Mesendoderm (in vitro differentiated cells): ENCODE data around the gene LRRC56.

Experiments
- DNase-seq: peaks from one replicate; pipeline ENCODE4 v3.0.0; 2013
- H2AK5ac ChIP-seq: 2 replicates; pipeline ENCODE4 v1.6.1; 2013; ENCODE audit warnings: low read length, inconsistent platforms
- H2BK120ac ChIP-seq: 2 replicates; pipeline ENCODE4 v1.6.1; 2013; ENCODE audit warnings: low read depth, mild to moderate bottlenecking, low read length, moderate library complexity, mixed read lengths
- H2BK15ac ChIP-seq: replicated peaks from 2 replicates; pipeline ENCODE4 v1.6.1; 2013; ENCODE audit warnings: low read depth, mild to moderate bottlenecking, moderate library complexity
- H2BK5ac ChIP-seq: 2 replicates; pipeline ENCODE4 v1.6.1; 2013; ENCODE audit warnings: low read length, inconsistent platforms
- H3K18ac ChIP-seq: 2 replicates; pipeline ENCODE4 v1.6.1; 2013; ENCODE audit warnings: mild to moderate bottlenecking, low read length, mixed read lengths
- H3K23ac ChIP-seq: one replicate; pipeline ENCODE4 v1.6.1; 2013; ENCODE audit warnings: low read length
- H3K27ac ChIP-seq: 2 replicates; pipeline ENCODE4 v1.5.1; 2013; ENCODE audit warnings: low read depth, mild to moderate bottlenecking, inconsistent platforms, low read length, moderate library complexity
- H3K27me3 ChIP-seq: 2 replicates; pipeline ENCODE4 v1.6.1; 2013; ENCODE audit warnings: low read length, control low read depth, mild to moderate bottlenecking, inconsistent platforms; ENCODE audit not compliant: insufficient read depth, poor library complexity
- H3K36me3 ChIP-seq: 2 replicates; pipeline ENCODE4 v1.6.1; 2013; ENCODE audit warnings: low read length, inconsistent platforms; ENCODE audit not compliant: control insufficient read depth, insufficient read depth
- H3K4ac ChIP-seq: one replicate; pipeline ENCODE4 v1.6.1; 2013; ENCODE audit warnings: low read depth, mild to moderate bottlenecking, low read length, moderate library complexity
- H3K4me1 ChIP-seq: 2 replicates; pipeline ENCODE4 v1.6.1; 2013; ENCODE audit warnings: low read depth, low read length, inconsistent platforms; ENCODE audit not compliant: control insufficient read depth
- H3K4me2 ChIP-seq: 2 replicates; pipeline ENCODE4 v1.6.1; 2013; ENCODE audit warnings: low read length
- H3K4me3 ChIP-seq: 2 replicates; pipeline ENCODE4 v1.5.1; 2013; ENCODE audit warnings: mild to moderate bottlenecking, low read length
- H3K56ac ChIP-seq: one replicate; pipeline ENCODE4 v1.6.1; 2013; ENCODE audit warnings: low read length
- H3K79me1 ChIP-seq: 2 replicates; pipeline ENCODE4 v1.6.1; 2013; ENCODE audit warnings: low read length, inconsistent platforms
- H3K79me2 ChIP-seq: 2 replicates; pipeline ENCODE4 v1.6.1; 2013; ENCODE audit warnings: mild to moderate bottlenecking, low read length; ENCODE audit not compliant: control insufficient read depth, insufficient read depth
- H3K9ac ChIP-seq: 2 replicates; pipeline ENCODE4 v1.6.1; 2013; ENCODE audit warnings: low read length, inconsistent platforms
- H4K5ac ChIP-seq: one replicate; pipeline ENCODE4 v1.6.1; 2013; ENCODE audit warnings: low read length
- H4K8ac ChIP-seq: one replicate; pipeline ENCODE4 v1.6.1; 2013; ENCODE audit warnings: low read depth, mild to moderate bottlenecking, control low read depth, low read length, moderate library complexity
- WGBS: extraction: QIAGEN DNeasy Blood & Tissue Kit; methylation state at CpG from one replicate; pipeline ENCODE4 v1.1.7; 2013; ENCODE audit warnings: low lambda C conversion rate, missing lambda C conversion rate; ENCODE audit not compliant: insufficient coverage; ENCODE audit errors: extremely low coverage; 5-methylcytosine and 5-hydroxymethylcytosine counted together

LRRC56 gene

GRCh38 chr11:584287-584686 is 47.0 kb downstream of the LRRC56 start:
- Histone ChIP-seq H4K8ac (no peak overlapping the region), H3K4ac (no peak overlapping the region), H3K56ac (no peak overlapping the region), H3K79me1 (peaks cover 26% of the 10 kb centered on the region), H3K36me3 (peaks cover 24% of the 10 kb centered on the region), H2BK15ac (no peak overlapping the region), H3K27ac (no peak overlapping the region), H3K27me3 (no peaks in the 10 kb centered on the region), H3K9ac (no peak overlapping the region), H3K79me2 (peaks cover 23% of the 10 kb centered on the region), H3K4me2 (no peak overlapping the region), H3K23ac (no peak overlapping the region), H3K4me3 (no peak overlapping the region), H2BK5ac (no peak overlapping the region), H2BK120ac (no peak overlapping the region), H3K4me1 (no peaks in the 10 kb centered on the region), H3K18ac (no peak overlapping the region), H2AK5ac (no peak overlapping the region), H4K5ac (no peak overlapping the region)
- DNase-seq, result no peak
- no CpG with 5 or more reads among the region's 10 CpGs for WGBS

DNA sequence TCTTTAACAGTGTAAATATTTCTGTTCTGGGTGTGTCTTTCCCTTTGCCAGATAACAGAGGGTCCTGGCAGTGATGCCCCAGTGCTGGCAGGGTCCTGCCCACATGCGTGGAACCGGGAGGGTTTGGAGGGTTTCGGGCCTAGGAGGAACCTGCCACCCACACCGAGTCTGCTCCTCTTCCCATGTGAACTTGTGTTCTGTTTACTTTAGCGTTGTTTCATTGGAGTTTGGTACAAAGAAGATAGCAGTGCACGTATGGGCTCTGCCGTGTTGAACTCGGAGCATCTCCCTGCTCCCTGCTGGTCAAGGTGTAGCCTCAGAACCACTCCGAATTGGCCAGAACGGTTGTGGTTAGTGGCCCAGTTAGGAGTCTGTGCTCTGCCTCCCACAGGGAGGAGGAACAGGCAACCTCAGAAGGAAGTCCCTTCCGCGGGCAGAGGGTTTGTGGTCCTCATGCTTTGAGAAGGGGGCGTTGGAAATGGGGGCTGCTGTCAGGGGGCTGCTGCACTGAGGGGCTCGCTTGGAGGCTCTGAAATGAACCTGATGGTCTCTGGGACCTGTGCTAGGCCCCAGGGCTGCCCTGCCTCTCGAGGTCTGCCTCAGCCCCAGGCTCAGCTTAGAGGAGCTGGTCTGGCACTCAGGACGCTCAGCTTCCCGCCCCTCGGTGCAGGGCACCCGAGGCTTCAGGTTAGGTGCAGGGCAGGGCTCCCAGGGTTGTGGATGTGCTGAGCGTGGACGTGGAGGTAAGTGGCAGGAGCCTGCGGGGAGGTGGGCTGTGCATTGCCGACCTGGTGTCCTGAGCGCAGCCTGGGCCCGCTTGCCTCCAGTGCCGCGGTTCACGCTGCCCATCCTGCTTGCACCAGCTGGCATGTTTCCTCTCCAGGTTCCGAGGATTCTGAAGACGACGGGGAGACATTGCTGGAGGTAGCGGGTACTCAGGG is 49.3 kb downstream of the LRRC56 start:
- DNase-seq, result no peak
- no peak overlapping the region for H4K8ac ChIP-seq
- H2BK15ac ChIP-seq, result no peak overlapping the region
- H3K4me3 ChIP-seq, result no peak overlapping the region
- no peak overlapping the region for H3K4ac ChIP-seq
- peaks cover 15% of the 10 kb centered on the region for H3K79me1 ChIP-seq
- no peak overlapping the region for H2AK5ac ChIP-seq
- H3K9ac ChIP-seq, result no peak overlapping the region
- no peak overlapping the region for H3K56ac ChIP-seq
- no peaks in the 10 kb centered on the region for H3K27me3 ChIP-seq
- H3K18ac ChIP-seq, result no peak overlapping the region
- H2BK5ac ChIP-seq, result no peak overlapping the region
- peaks cover 3% of the 10 kb centered on the region for H3K79me2 ChIP-seq
- H3K23ac ChIP-seq, result no peak overlapping the region
- no peak overlapping the region for H4K5ac ChIP-seq
- no peak overlapping the region for H2BK120ac ChIP-seq
- H3K27ac ChIP-seq, result no peak overlapping the region
- WGBS, result no CpG with 5 or more reads among the region's 32 CpGs
- peaks cover 27% of the 10 kb centered on the region for H3K36me3 ChIP-seq
- no peak overlapping the region for H3K4me2 ChIP-seq
- no peaks in the 10 kb centered on the region for H3K4me1 ChIP-seq

GRCh38 chr11:587546-587945 is 50.2 kb downstream of the LRRC56 start:
- no peak overlapping the region for H4K8ac ChIP-seq
- H3K4me1 ChIP-seq, result no peaks in the 10 kb centered on the region
- H3K9ac ChIP-seq, result no peak overlapping the region
- H2BK15ac ChIP-seq, result no peak overlapping the region
- DNase-seq, result no peak
- H3K18ac ChIP-seq, result no peak overlapping the region
- peaks cover 29% of the 10 kb centered on the region for H3K36me3 ChIP-seq
- H2BK120ac ChIP-seq, result no peak overlapping the region
- no peaks in the 10 kb centered on the region for H3K27me3 ChIP-seq
- H3K27ac ChIP-seq, result no peak overlapping the region
- peaks cover 12% of the 10 kb centered on the region for H3K79me1 ChIP-seq
- H3K4me2 ChIP-seq, result no peak overlapping the region
- no CpG with 5 or more reads among the region's 8 CpGs for WGBS
- H4K5ac ChIP-seq, result no peak overlapping the region
- no peak overlapping the region for H3K4me3 ChIP-seq
- H3K79me2 ChIP-seq, result no peaks in the 10 kb centered on the region
- H3K56ac ChIP-seq, result no peak overlapping the region
- H3K23ac ChIP-seq, result no peak overlapping the region
- H2BK5ac ChIP-seq, result no peak overlapping the region
- no peak overlapping the region for H3K4ac ChIP-seq
- H2AK5ac ChIP-seq, result no peak overlapping the region

DNA sequence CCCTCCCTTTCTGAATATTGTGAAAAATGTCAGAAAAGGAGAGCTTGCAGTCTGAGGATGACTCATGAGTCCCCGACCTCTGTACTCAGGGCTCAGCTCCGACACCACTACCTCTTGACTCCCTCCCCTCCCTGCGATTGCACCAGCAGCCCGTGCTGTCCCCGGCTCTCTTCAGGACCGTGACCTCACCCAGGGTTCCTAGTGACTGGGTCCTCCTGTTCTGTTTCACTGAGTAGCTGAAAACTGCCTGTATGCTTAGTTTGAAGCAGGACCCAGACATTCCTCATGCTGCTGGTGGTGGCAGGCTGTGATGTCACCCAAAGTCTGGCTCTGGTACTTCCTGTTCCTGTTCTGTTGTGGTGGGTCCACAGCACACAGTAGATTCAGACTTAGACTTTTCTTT is 50.7 kb downstream of the LRRC56 start:
- Histone ChIP-seq H2AK5ac (no peak overlapping the region), H3K4me1 (no peaks in the 10 kb centered on the region), H3K79me2 (no peaks in the 10 kb centered on the region), H3K56ac (no peak overlapping the region), H3K4ac (no peak overlapping the region), H4K5ac (no peak overlapping the region), H3K27me3 (no peaks in the 10 kb centered on the region), H3K4me2 (no peak overlapping the region), H3K23ac (no peak overlapping the region), H4K8ac (no peak overlapping the region), H3K9ac (no peak overlapping the region), H2BK5ac (no peak overlapping the region), H3K4me3 (no peak overlapping the region), H3K27ac (no peak overlapping the region), H3K79me1 (peaks cover 12% of the 10 kb centered on the region), H3K18ac (no peak overlapping the region), H2BK120ac (no peak overlapping the region), H2BK15ac (no peak overlapping the region), H3K36me3 (peaks cover 30% of the 10 kb centered on the region)
- WGBS, result no CpG with 5 or more reads among the region's 6 CpGs
- DNase-seq, result peak; percentile 43

DNA sequence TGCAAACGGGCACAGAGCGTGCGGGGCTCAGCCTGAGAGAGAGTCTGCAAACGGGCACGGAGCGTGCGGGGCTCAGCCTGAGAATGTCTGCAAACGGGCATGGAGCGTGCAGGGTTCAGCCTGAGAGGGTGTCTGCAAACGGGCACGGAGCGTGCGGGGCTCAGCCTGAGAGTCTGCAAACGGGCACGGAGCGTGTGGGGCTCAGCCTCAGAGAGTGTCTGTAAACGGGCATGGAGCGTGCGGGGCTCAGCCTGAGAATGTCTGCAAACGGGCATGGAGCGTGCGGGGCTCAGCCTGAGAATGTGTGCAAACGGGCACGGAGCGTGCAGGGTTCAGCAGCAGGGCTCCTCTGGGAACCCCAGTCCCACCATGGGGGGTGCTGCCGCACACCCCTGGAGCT is 52.5 kb downstream of the LRRC56 start:
- Histone ChIP-seq H4K8ac (no peak overlapping the region), H3K56ac (no peak overlapping the region), H3K4ac (no peak overlapping the region), H3K27ac (no peak overlapping the region), H3K79me2 (no peaks in the 10 kb centered on the region), H3K9ac (no peak overlapping the region), H3K27me3 (no peaks in the 10 kb centered on the region), H4K5ac (no peak overlapping the region), H3K36me3 (peaks cover 36% of the 10 kb centered on the region), H3K79me1 (peaks cover 10% of the 10 kb centered on the region), H2BK120ac (no peak overlapping the region), H3K4me3 (no peak overlapping the region), H2BK5ac (no peak overlapping the region), H3K4me1 (no peaks in the 10 kb centered on the region), H2AK5ac (no peak overlapping the region), H3K23ac (no peak overlapping the region), H3K4me2 (no peak overlapping the region), H3K18ac (no peak overlapping the region), H2BK15ac (no peak overlapping the region)
- no CpG with 5 or more reads among the region's 26 CpGs for WGBS
- DNase-seq, result no peak
